Bronchus fibroblast of lung (primary cell): ENCODE data around the gene CLCN1. TPM values are rescaled to one million over a fixed set of nuclear protein-coding genes. Genes with fewer than 3 reads are reported as not detected.

Source experiments
- total RNA-seq: library from RNA; depleted of rRNA; stranded (reverse); fragments of >200 nt; gene quantifications from 2 replicates; pipeline ENCODE4 v1.2.3, GENCODE V29; 2015

Gene CLCN1
- under 0.01 TPM in 1 of 2 replicates, not detected in the other for total RNA-seq

DNA sequence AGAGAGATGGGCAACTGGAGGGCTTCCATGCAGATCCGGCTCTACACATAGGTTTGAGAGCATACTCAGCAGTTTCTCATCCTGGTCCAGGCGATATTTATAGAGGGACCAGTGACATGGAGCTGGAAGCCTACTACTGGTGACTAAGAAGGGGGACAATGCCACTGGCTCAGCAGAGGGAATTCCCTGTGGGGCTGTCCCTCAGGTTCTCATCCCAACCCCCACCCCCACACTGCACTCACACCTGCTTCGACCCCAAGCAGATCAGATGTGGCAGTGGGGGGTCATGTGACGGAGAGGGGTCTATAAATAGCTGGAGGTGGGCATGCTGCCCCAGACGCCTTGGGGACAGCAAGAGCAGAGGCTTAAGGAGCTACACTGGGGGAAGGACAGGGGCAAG, at the start of gene CLCN1:
TSS of gene CLCN1 (plus strand) at position 336 of the 400 bp plus-strand sequence. CDS start 102 bp downstream, outside the sequence.

GRCh38 chr7:143284591-143285469, 31.1 kb upstream of the CLCN1 start, which contains the start of gene TMEM139:
TMEM139 (plus strand) TSS chr7:143284958; CDS start chr7:143285958, 1,000 bp downstream.

DNA sequence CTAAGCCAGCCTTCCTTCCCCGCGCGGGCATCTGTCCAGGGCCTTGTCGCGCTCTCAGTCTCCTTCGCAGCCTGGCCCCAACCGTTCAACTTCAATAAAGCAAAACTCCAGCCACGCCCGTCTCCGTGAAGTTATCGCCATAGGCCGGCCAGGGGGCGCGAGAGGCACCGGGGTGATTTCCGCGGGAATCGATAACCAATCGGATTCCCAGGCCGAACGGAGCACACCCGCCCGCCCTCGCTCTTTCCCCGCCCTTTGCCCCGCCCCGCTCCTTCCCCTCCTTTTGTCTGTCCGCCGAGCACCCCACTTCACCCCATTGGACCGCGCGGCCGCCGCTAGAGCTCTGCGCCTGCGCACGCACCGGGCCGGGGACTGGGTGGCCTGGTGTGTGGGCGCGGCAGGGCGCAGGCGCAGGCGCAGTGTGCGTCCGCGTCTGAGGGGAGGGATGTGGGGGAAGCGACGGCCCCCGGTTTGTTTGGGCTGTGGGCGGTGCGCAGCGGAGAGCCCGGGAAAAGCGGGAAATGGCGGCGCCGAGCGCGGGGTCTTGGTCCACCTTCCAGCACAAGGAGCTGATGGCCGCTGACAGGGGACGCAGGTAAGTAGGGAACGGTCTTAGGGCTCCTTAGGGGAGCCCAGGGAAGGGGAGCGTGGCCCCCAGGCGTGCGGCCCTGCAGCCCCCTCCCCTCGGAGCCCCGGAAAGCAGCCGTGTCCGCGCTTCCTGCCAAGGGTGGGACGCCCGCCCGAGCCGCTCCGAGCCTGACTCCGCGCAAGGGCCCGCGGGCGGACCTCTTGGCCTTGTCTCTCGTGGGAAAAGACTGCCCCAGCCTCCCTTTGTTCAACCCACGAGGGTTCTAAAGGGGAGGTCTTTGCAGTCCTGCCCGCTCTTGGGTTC, 27.7 kb upstream of the CLCN1 start, which contains the start of gene CASP2:
TSS of gene CASP2 (plus strand) at position 417 of the 892 bp plus-strand sequence. CDS start at position 522, 105 bp downstream.

GRCh38 chr7:143362131-143363015, 46.5 kb downstream of the CLCN1 start, which contains the start of gene FAM131B:
FAM131B (minus strand) TSS chr7:143362713; CDS start chr7:143362603, 110 bp downstream.

GRCh38 chr7:143380646-143381426, 64.9 kb downstream of the CLCN1 start, which contains the start of gene ZYX:
ZYX (plus strand) TSS chr7:143381345; CDS start chr7:143381572, 227 bp downstream.

Other genes with a start within 250 kb of the CLCN1 start
- not detected in 2 replicates for gene PIP, start 184.0 kb upstream of the CLCN1 start, total RNA-seq
- gene TAS2R39, start 132.7 kb upstream of the CLCN1 start, total RNA-seq: not detected in 2 replicates
- not detected in 2 replicates for gene TAS2R40, start 94.1 kb upstream of the CLCN1 start, total RNA-seq
- gene GSTK1, start 52.7 kb upstream of the CLCN1 start, total RNA-seq: 146 and 153 TPM in 2 replicates
- gene TMEM139, start 31.2 kb upstream of the CLCN1 start, total RNA-seq: 0.17 and 0.45 TPM in 2 replicates
- 12.6 and 12.9 TPM in 2 replicates for gene CASP2, start 27.8 kb upstream of the CLCN1 start, total RNA-seq
- gene FAM131B, start 46.6 kb downstream of the CLCN1 start, total RNA-seq: 0.84 and 1.0 TPM in 2 replicates
- gene ZYX, start 65.2 kb downstream of the CLCN1 start, total RNA-seq: 177 and 183 TPM in 2 replicates
- gene EPHA1, start 92.7 kb downstream of the CLCN1 start, total RNA-seq: 0.15 and 0.17 TPM in 2 replicates
- not detected in 2 replicates for gene TAS2R60, start 127.3 kb downstream of the CLCN1 start, total RNA-seq
- not detected in 2 replicates for gene TAS2R41, start 161.8 kb downstream of the CLCN1 start, total RNA-seq